Right ventricle myocardium superior (tissue), 1 donor: Measurements from ENCODE around the gene AMDHD1. TPM values are rescaled to one million over a fixed set of nuclear protein-coding genes. Genes with fewer than 3 reads are reported as not detected.

Experiments used
- ATAC-seq: fragments of 200-7000 bp; cut with Tn5 transposase; one replicate; pipeline ENCODE4 v1.9.1; 2020; ENCODE audit warnings: mild to moderate bottlenecking; ENCODE audit not compliant: poor library complexity
- DNase-seq: peaks from one replicate; pipeline ENCODE4 v3.0.0-alpha.2; 2020
- intact Hi-C: fragments of 100-400 bp; cut with DNase I; formaldehyde crosslinking; loops from one replicate; pipeline ENCODE4 v1.11.2; 2022
- long read RNA-seq: library from polyadenylated mRNA; unstranded; transcript quantifications from one replicate; pipeline ENCODE4 v2.0.0, GENCODE V29; 2021
- total RNA-seq: library from RNA; stranded (reverse); fragmentation: NEBNext Ultra II Directional; extraction: Animal tissue kit (Norgen Biotek cat#: 25700); gene quantifications from one replicate; pipeline ENCODE4 v1.2.1, GENCODE V29; 2021
- donor health status: DM: no; HTN: yes; CAD: no; lungs with severe emphysema.

Gene AMDHD1
- 1.0 TPM for total RNA-seq
- long read RNA-seq, partial matches to known transcripts, result 1 of 5 reads
- long read RNA-seq, other reads (novel, unspliced or antisense), result 0 of 5 reads

DNA sequence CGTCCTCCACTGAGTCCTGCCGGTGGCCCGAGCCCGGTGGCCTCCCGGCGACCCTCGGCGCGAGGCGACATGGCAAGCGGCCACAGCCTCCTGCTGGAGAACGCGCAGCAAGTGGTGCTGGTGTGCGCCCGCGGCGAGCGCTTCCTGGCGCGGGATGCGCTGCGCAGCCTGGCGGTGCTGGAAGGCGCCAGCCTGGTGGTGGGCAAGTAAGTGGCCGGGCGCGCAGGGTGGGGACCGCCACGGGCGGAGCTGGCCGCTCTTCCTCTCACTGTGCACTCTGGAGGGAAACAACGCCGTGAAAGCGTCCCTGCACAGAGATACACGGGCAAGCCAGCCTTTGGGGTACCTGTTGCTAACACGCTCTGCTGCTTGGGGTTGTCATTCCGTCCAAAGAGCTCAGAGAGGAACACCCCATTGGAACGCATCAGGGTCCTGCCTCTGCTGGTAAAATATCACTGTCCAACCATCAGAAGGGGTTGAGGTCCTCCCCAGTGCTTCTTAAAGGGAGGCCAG is at the start of gene AMDHD1:
TSS of gene AMDHD1 (plus strand) at position 2 of the 513 bp plus-strand sequence. CDS start at position 70, 68 bp downstream.
- DNase-seq, result peak; percentile 74
- ATAC-seq, result peak; percentile 88
- intact Hi-C loops, result no loop called here

DNA sequence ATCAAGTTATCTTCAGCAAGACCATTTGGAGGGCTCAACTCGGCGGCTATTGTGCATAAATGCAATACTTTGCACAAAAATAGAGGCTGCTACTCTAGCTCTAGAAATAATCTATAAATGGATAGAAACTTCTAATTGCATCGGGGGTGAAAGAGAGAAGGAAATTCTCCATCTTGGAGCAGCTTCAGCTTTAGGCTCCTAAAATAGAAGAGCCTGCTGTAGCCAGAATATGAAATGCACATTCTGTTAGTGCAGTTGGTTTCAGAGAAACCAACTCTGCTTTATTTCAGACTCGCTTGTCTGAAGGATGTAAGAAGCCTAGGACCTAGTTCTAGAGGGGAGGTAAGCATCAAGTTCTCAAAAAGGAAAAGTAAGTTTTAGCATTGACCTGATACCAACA is 46.3 kb upstream of the AMDHD1 start:
- ATAC-seq (no peak), DNase-seq (no peak)
- intact Hi-C loops, result no loop called here

- no peak for ATAC-seq
- no peak for DNase-seq
- intact Hi-C loops, result no loop called here
Measured at GRCh38 chr12:95898081-95898480, 45.0 kb upstream of the AMDHD1 start.

- intact Hi-C loops, result no loop called here
- ATAC-seq (no peak), DNase-seq (no peak)
Measured at GRCh38 chr12:95908573-95908972, 34.6 kb upstream of the AMDHD1 start.

GRCh38 chr12:95909871-95910270 is 33.3 kb upstream of the AMDHD1 start:
- ATAC-seq, result no peak
- intact Hi-C loops, result no loop called here
- DNase-seq, result no peak

GRCh38 chr12:95918194-95918993 is 24.7 kb upstream of the AMDHD1 start:
- intact Hi-C loops, result loop anchor here (5.0 kb wide), 1 partner anchor 79 kb away; the partner anchor contains the start of gene HAL

GRCh38 chr12:95919110-95919509 is 24.0 kb upstream of the AMDHD1 start:
- DNase-seq (no peak), ATAC-seq (no peak)
- intact Hi-C loops, result loop anchor here (5.0 kb wide), 1 partner anchor 78 kb away; the partner anchor contains the start of gene HAL

More at GRCh38 chr12:95918194-95918993, 24.7 kb upstream of the AMDHD1 start:
- peak; percentile 78 for ATAC-seq
- DNase-seq, result no peak

DNA sequence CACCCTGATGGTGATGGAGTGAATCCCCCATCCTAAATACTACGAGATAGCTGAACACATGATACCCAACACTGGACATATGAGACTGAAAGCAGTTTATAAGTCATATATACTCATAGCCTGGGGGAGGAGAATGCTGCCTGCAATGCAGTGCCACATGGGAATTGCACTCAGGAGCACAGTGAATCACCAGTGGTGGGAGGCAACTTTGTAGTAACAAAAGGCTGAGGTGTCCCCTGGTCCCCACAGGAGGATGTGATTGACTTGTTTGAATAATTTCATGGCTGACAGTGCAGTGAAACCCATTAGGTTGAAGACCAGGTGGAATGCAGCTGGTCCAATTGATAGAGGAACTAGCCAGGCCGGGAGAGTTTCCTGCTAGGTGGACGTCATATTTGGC is 20.9 kb upstream of the AMDHD1 start:
- no peak for ATAC-seq
- no peak for DNase-seq
- intact Hi-C loops, result no loop called here

- intact Hi-C loops, result no loop called here
- no peak for DNase-seq
- ATAC-seq, result no peak
Measured at GRCh38 chr12:95940514-95940913, 2.6 kb upstream of the AMDHD1 start.

GRCh38 chr12:95942101-95942523 is 1.0 kb upstream of the AMDHD1 start:
- intact Hi-C loops, result no loop called here
- DNase-seq, result no peak
- ATAC-seq, result no peak

DNA sequence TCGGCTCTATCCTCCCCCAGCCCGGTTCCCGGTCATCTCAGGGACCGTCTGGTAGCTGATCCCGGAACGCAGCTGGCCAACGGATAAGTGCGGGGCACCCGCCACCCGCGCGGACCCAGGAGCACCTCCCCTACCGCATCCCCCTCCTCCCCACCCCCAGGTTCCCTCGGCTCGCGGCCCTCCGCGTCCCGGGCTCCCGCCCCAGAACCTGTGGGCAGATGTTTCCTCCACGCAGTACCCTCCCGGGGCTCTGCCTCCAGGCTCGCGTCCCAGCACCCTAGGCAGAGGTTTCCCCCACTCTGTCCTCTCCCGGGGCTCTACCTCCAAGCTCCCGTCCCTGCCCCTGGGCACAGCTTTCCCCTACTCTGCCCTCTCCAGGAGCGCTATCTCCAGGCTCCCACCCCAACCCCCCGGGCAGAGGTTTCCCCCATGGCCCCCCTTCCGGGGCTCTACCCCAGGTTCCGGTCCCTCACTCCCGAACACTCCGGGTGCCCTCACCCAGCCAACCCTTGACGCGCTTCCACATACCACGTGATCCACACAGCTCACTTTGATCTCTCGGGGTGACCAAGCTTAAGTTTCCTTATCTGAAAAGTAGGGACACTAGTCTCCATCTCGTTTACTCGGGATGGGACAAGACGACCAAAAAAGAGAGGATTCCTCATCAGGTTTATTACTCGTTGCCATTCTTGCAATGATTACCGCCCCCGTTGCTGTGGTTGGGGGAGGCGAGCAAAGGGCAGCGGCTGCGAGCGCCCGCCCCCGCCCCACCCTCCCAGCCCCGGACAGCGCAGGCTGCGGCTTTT is 404 bp upstream of the AMDHD1 start, which contains the start of gene CCDC38:
TSS of gene CCDC38 (minus strand) at position 91 of the 806 bp plus-strand sequence. CDS start 6,105 bp downstream, outside the sequence.
- intact Hi-C loops, result no loop called here
- ATAC-seq, result peak; percentile 99
- peak; percentile 85 for DNase-seq

- intact Hi-C loops, result no loop called here
- ATAC-seq, result no peak
- no peak for DNase-seq
Measured at GRCh38 chr12:95944108-95944704, 1.1 kb downstream of the AMDHD1 start.

GRCh38 chr12:95949477-95950206 is 6.5 kb downstream of the AMDHD1 start:
- intact Hi-C loops, result no loop called here
- DNase-seq (no peak), ATAC-seq (no peak)

GRCh38 chr12:95951515-95951914 is 8.4 kb downstream of the AMDHD1 start:
- no peak for ATAC-seq
- intact Hi-C loops, result no loop called here
- no peak for DNase-seq

DNA sequence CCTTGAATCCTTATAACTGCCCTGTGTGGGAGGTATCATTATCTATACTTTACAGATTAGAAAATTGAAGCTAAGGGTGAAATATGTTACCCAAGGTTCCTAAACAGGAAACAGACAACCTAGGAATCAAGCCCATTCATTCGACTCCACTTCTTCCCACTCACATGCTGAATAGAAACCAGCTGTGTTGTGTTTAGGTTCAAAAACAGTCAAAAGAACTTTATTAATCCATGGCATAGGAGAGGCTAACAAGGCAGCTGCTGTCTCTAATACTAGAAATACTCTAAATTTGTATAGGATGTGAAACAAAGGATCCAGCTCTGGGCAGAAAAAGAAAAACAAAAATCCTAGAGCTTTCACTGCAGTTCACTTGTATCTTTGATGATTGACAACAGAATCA is 9.9 kb downstream of the AMDHD1 start:
- intact Hi-C loops, result no loop called here
- no peak for DNase-seq
- ATAC-seq, result no peak

- ATAC-seq (no peak), DNase-seq (no peak)
- intact Hi-C loops, result no loop called here
Measured at GRCh38 chr12:95955549-95956159, 12.5 kb downstream of the AMDHD1 start.

DNA sequence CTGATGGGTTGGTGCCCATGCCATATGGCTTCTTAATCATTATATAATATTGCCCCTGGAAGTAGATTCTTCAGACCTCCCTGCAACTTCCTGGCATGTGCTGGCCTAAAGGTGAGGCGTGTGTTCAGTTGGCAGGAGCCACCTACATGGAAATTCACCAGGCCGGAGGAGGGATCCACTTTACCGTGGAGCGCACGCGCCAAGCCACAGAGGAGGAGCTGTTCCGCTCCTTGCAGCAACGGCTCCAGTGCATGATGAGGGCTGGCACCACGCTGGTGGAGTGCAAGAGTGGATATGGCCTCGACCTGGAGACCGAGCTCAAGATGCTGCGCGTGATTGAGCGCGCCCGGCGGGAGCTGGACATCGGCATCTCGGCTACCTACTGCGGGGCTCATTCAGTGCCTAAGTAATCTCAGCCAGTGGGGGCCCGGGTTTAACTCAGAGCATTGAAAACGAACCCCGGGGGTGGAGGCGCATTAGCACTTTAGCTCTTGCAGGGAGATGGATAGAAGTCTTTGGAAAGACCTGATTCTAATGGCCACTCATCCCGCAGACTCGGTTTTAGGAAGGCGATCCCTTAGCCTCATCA is 13.5 kb downstream of the AMDHD1 start:
- ATAC-seq (no peak), DNase-seq (no peak)
- intact Hi-C loops, result no loop called here
